Heart right ventricle (tissue), 16 donors: ENCODE data around the gene NEURL2. TPM values are rescaled to one million over a fixed set of nuclear protein-coding genes. Genes with fewer than 3 reads are reported as not detected.

ENCODE experiments used
- ATAC-seq, 8 donors: fragments of 200-7000 bp; cut with Tn5 transposase; one replicate each; pipeline ENCODE4 v1.9.1; 2020; ENCODE audit warnings: mild to moderate bottlenecking in 8 of 8, moderate library complexity in 8 of 8, moderate number of reproducible peaks in 1 of 8
- DNase-seq, 2 donors: peaks; one replicate each; pipeline ENCODE4 v3.0.0-alpha.2; 2020
- H3K27ac ChIP-seq, 10 donors: fragments of 200-600 bp; sonication (generic) in 2 of 10; one replicate each; pipeline versions ENCODE4 v1.5.0 to v1.8.0; 2020 to 2022; ENCODE audit warnings: mild to moderate bottlenecking in 3 of 10
- H3K27me3 ChIP-seq, 7 donors: fragments of 200-600 bp; one replicate each; pipeline ENCODE4 v1.8.0; 2021 to 2022; ENCODE audit warnings: mild to moderate bottlenecking in 2 of 7
- H3K36me3 ChIP-seq, 9 donors: fragments of 200-600 bp; sonication (generic) in 1 of 9; one replicate each; pipeline versions ENCODE4 v1.5.0 to v1.8.0; 2020 to 2022; ENCODE audit warnings: mild to moderate bottlenecking in 2 of 9
- H3K4me1 ChIP-seq, 9 donors: fragments of 200-600 bp; sonication (generic) in 1 of 9; one replicate each; pipeline versions ENCODE4 v1.5.0 to v1.8.0; 2020 to 2022; ENCODE audit warnings: mild to moderate bottlenecking in 4 of 9
- H3K4me3 ChIP-seq, 10 donors: fragments of 200-600 bp; sonication (generic) in 2 of 10; one replicate each; pipeline versions ENCODE4 v1.5.0 to v1.8.0; 2020 to 2022; ENCODE audit warnings: mild to moderate bottlenecking in 7 of 10, moderate library complexity in 2 of 10
- H3K9me3 ChIP-seq, 11 donors: fragments of 200-600 bp in 10 of 11; sonication (generic) in 2 of 11; one replicate each; pipeline versions ENCODE4 v1.5.0 to v1.8.0; 2013 to 2022; ENCODE audit warnings: mild to moderate bottlenecking in 2 of 11, control low read depth in 1 of 11, moderate library complexity in 1 of 11
- CTCF ChIP-seq, 9 donors: fragments of 200-600 bp; sonication (generic) in 2 of 9; IDR thresholded peaks; one replicate each; pipeline versions ENCODE4 v1.5.0 to v1.8.0; 2021 to 2022; ENCODE audit warnings: antibody characterized with exemption in 9 of 9, mild to moderate bottlenecking in 5 of 9, moderate library complexity in 1 of 9
- WGBS, 2 donors: extraction: QIAGEN DNeasy Blood & Tissue Kit; methylation state at CpG; one replicate each; pipeline ENCODE4 v1.1.7; 2013; ENCODE audit warnings: inconsistent platforms in 1 of 2; 5-methylcytosine and 5-hydroxymethylcytosine counted together
- intact Hi-C, 10 donors: fragments of 100-400 bp; cut with DNase I; formaldehyde crosslinking; loops; one replicate each; pipeline versions ENCODE4 v1.11.1 to v1.14.2; 2022
- polyA plus RNA-seq, 2 donors: library from polyadenylated mRNA; stranded (reverse); fragments of 200-250 nt; gene quantifications; one replicate each; pipeline ENCODE4 v1.2.3, GENCODE V29; 2013
- total RNA-seq, 10 donors: library from RNA; stranded (reverse); fragmentation: NEBNext Ultra II Directional in 3 of 10; extraction: Animal tissue kit (Norgen Biotek cat#: 25700) in 3 of 10; gene quantifications; one replicate each; pipeline versions ENCODE4 v1.2.1 to v1.2.4, GENCODE V29; 2021 to 2023
- donor health status: Arrhythmogenic right ventricular cardiomyopathy.
- donor health status: ischemic (EF 13 %, LVEDD 7.1; RV severe dilation, severe dysfunction).
- donor health status: healthy with polysubstance abuse.
- donor health status: DM: no; HTN: yes; CAD: no.
- donor health status: DM: no; HTN: no; CAD: no.
- donor health status: ischemic (EF 25% LVEDD 6.9; RV normal size, moderate dysfunction).
- donor health status: ischemic (EF 25% LVEDD 5.7; RV mildly dilated, moderate dysfunction).
- donor health status: healthy.
- donor health status: DM: yes; HTN: yes; CAD: no.
- donor health status: Ischemic cardiomyopathy.
- donor health status: ischemic (EF 35%, LVEDD 5.7; RV mildly dilated, moderate dysfunction).
- donor health status: nonischemic (EF 11% LVEDD 7.7; RV severe dilation, severe dysfunction).
- donor health status: DM: yes; HTN: yes; CAD: no.
- donor health status: PGD.
- donor health status: ischemic (EF 29% LVEDD 5.4; RV normal size, mild dysfunction).
- donor health status: nonischemic (EF 23%, LVEDD 6.1; RV moderate dilation, normal function).

NEURL2 gene
- total and polyA plus RNA-seq, 12 donors: 3.3 to 11.1 (median 7.8) TPM

- no peaks in the 10 kb centered on the region for H3K27me3 ChIP-seq
- H3K4me3 ChIP-seq: no peak overlapping the region
- intact Hi-C loops: no loop called here
- peaks cover 2 to 51% (median 29%) of the 10 kb centered on the region in 9 donors for H3K4me1 ChIP-seq
- peak in 1 of 2 donors; percentile 18 for DNase-seq
- TF ChIP-seq CTCF (IDR thresholded peaks at IDR 0.05): no peak
- peak in 3 of 8 donors; percentile 7 to 52 (median 8) for ATAC-seq
- peaks cover 6 to 97% (median 41%) of the 10 kb centered on the region in 9 donors for H3K36me3 ChIP-seq
- no peaks in the 10 kb centered on the region for H3K9me3 ChIP-seq
- WGBS, 2 donors: 90% methylated on average over 24 to 25 of the region's 25 CpGs
- H3K27ac ChIP-seq: peak overlapping the region in 2 of 10 donors; percentile 15 to 38
These were observed 50.3 kb downstream of the NEURL2 start for GRCh38 chr20:45840700-45841198.

Other genes starting within 250 kb of the NEURL2 start
- gene WFDC11, start 221.0 kb downstream of the NEURL2 start, total RNA-seq: not detected
- gene WFDC11, start 221.0 kb downstream of the NEURL2 start, polyA plus RNA-seq: not detected
- gene WFDC13, start 189.2 kb downstream of the NEURL2 start, total RNA-seq: not detected
- not detected for gene WFDC13, start 189.2 kb downstream of the NEURL2 start, polyA plus RNA-seq
- not detected for gene WFDC10B, start 186.2 kb downstream of the NEURL2 start, total RNA-seq
- not detected for gene WFDC10B, start 186.2 kb downstream of the NEURL2 start, polyA plus RNA-seq
- not detected for gene SPINT4, start 168.9 kb downstream of the NEURL2 start, total RNA-seq
- gene SPINT4, start 168.9 kb downstream of the NEURL2 start, polyA plus RNA-seq: not detected
- gene WFDC3, start 99.3 kb downstream of the NEURL2 start, total RNA-seq: 1 to 10 TPM in 3 of 10 donors, under 1 TPM in 3, not detected in 4; 0.49 to 2.3 (median 0.99) TPM
- gene WFDC3, start 99.3 kb downstream of the NEURL2 start, polyA plus RNA-seq: under 1 TPM; 0.44 to 0.75 TPM
- 10 to 100 TPM; 13.8 to 32.2 (median 23.3) TPM for gene DNTTIP1, start 99.3 kb downstream of the NEURL2 start, total RNA-seq
- gene DNTTIP1, start 99.3 kb downstream of the NEURL2 start, polyA plus RNA-seq: 10 to 100 TPM; 18.4 to 33.5 TPM
- gene UBE2C, start 78.6 kb downstream of the NEURL2 start, total RNA-seq: 1 to 10 TPM in 6 of 10 donors, under 1 TPM in 2, not detected in 2; 0.40 to 8.6 (median 1.3) TPM
- gene UBE2C, start 78.6 kb downstream of the NEURL2 start, polyA plus RNA-seq: under 1 TPM; 0.37 to 0.54 TPM
- gene TNNC2, start 63.9 kb downstream of the NEURL2 start, total RNA-seq: under 1 TPM in 1 of 10 donors, not detected in 9; 0.44 TPM
- under 1 TPM; 0.59 to 0.88 TPM for gene TNNC2, start 63.9 kb downstream of the NEURL2 start, polyA plus RNA-seq
- 10 to 100 TPM; 15.4 to 27.0 (median 19.3) TPM for gene SNX21, start 57.4 kb downstream of the NEURL2 start, total RNA-seq
- 10 to 100 TPM; 15.8 to 18.0 TPM for gene SNX21, start 57.4 kb downstream of the NEURL2 start, polyA plus RNA-seq
- gene ACOT8, start 33.8 kb downstream of the NEURL2 start, total RNA-seq: 10 to 100 TPM; 21.3 to 34.1 (median 27.4) TPM
- 10 to 100 TPM; 39.9 to 46.6 TPM for gene ACOT8, start 33.8 kb downstream of the NEURL2 start, polyA plus RNA-seq
- gene ZSWIM3, start 33.6 kb downstream of the NEURL2 start, total RNA-seq: 1 to 10 TPM; 1.4 to 2.5 (median 2.0) TPM
- gene ZSWIM3, start 33.6 kb downstream of the NEURL2 start, polyA plus RNA-seq: 1 to 10 TPM; 1.5 to 1.6 TPM
- gene ZSWIM1, start 10.0 kb downstream of the NEURL2 start, total RNA-seq: 10 to 100 TPM in 6 of 10 donors, 1 to 10 TPM in 4; 9.2 to 12.0 (median 10.4) TPM
- gene ZSWIM1, start 10.0 kb downstream of the NEURL2 start, polyA plus RNA-seq: 1 to 10 TPM; 3.8 to 4.9 TPM
- 1 to 10 TPM; 1.0 to 3.1 (median 2.0) TPM for gene SPATA25, start 3.6 kb downstream of the NEURL2 start, total RNA-seq
- gene SPATA25, start 3.6 kb downstream of the NEURL2 start, polyA plus RNA-seq: 1 to 10 TPM in 1 of 2 donors, under 1 TPM in 1; 0.65 to 4.3 TPM
- gene CTSA, start 127 bp upstream of the NEURL2 start, total RNA-seq: 100 to 1,000 TPM in 8 of 10 donors, 10 to 100 TPM in 2; 75.1 to 173 (median 112) TPM
- 10 to 100 TPM; 77.4 to 98.7 TPM for gene CTSA, start 127 bp upstream of the NEURL2 start, polyA plus RNA-seq
- 100 to 1,000 TPM in 2 of 10 donors, 10 to 100 TPM in 8; 10.7 to 230 (median 32.7) TPM for gene PLTP, start 20.9 kb upstream of the NEURL2 start, total RNA-seq
- 10 to 100 TPM; 39.2 to 55.8 TPM for gene PLTP, start 20.9 kb upstream of the NEURL2 start, polyA plus RNA-seq
- 10 to 100 TPM; 23.6 to 33.1 (median 27.4) TPM for gene PCIF1, start 43.5 kb upstream of the NEURL2 start, total RNA-seq
- gene PCIF1, start 43.5 kb upstream of the NEURL2 start, polyA plus RNA-seq: 10 to 100 TPM; 20.8 to 28.8 TPM
- 10 to 100 TPM in 1 of 10 donors, 1 to 10 TPM in 9; 6.1 to 11.6 (median 7.3) TPM for gene ZNF335, start 81.0 kb upstream of the NEURL2 start, total RNA-seq
- gene ZNF335, start 81.0 kb upstream of the NEURL2 start, polyA plus RNA-seq: 10 to 100 TPM in 1 of 2 donors, 1 to 10 TPM in 1; 4.9 to 13.1 TPM
- 10 to 100 TPM in 1 of 10 donors, 1 to 10 TPM in 1, under 1 TPM in 8; 0.47 to 10.6 (median 0.86) TPM for gene MMP9, start 117.7 kb upstream of the NEURL2 start, total RNA-seq
- under 1 TPM; 0.15 to 0.26 TPM for gene MMP9, start 117.7 kb upstream of the NEURL2 start, polyA plus RNA-seq
- gene SLC12A5, start 138.0 kb upstream of the NEURL2 start, total RNA-seq: 1 to 10 TPM in 1 of 10 donors, under 1 TPM in 2, not detected in 7; 0.28 to 1.3 (median 0.87) TPM
- gene SLC12A5, start 138.0 kb upstream of the NEURL2 start, polyA plus RNA-seq: 1 to 10 TPM in 1 of 2 donors, not detected in 1; 1.2 TPM
- 10 to 100 TPM; 10.3 to 22.5 (median 11.6) TPM for gene NCOA5, start 198.8 kb upstream of the NEURL2 start, total RNA-seq
- gene NCOA5, start 198.8 kb upstream of the NEURL2 start, polyA plus RNA-seq: 1 to 10 TPM; 7.6 to 8.4 TPM
- 10 to 100 TPM in 1 of 10 donors, 1 to 10 TPM in 9; 2.6 to 25.0 (median 5.9) TPM for gene CD40, start 227.1 kb upstream of the NEURL2 start, total RNA-seq
- gene CD40, start 227.1 kb upstream of the NEURL2 start, polyA plus RNA-seq: 1 to 10 TPM; 7.9 to 9.3 TPM